NCI-H2107 treated with DMSO at 0.1 percent for 48 hours (cell line): ENCODE data around the gene RIMS1.
A peak's percentile ranks its signal among the peaks of the same experiment; 100 is the strongest.

ENCODE experiments used
- DNase-seq: peaks from one replicate; lab custom pipeline; 2025; ENCODE audit not compliant: unreplicated experiment; lab: John Stamatoyannopoulos, UW

RIMS1 gene

DNA sequence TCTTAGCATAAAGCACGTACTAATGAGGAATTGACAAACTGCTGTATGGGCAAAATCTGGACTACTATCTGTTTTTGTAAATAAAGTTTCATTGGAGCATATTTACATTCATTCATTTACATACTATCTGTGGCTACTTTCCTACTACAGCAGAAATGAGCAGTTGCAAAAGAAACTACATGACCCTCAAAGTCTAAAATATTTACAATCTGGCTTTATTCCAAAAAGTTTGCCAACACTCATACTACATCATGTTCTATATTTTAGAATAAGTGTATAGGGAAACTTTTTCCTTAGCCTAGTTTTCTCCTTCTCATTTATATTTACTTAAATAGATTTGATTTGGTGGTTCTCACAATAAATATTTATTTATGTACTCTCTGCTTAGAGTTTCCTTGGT, 208.2 kb downstream of the RIMS1 start:
- no peak for DNase-seq

- DNase-seq: no peak
Measured at GRCh38 chr6:72102561-72102960, 216.2 kb downstream of the RIMS1 start.

DNA sequence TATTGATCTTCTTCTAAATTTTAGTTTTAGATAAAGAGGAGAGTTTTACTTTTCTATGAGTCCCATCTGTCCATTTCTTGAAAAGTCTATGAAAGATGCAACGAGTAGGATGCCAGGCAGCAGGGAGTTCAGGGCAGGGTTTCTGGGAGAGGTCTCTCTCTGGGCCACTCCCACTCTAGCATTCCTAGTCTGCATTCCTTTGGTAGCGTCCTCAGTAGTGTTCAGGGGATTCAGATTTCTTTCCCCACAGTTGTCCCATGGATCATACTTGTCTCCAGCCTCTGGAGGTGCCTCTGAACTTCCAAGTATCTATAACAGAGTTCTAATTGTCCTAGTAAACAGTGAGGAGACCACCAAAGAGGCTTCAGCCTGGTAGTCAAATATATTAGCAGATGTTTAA, 225.3 kb downstream of the RIMS1 start:
- DNase-seq: no peak

- DNase-seq: no peak
Measured at GRCh38 chr6:72130327-72130726, 244.0 kb downstream of the RIMS1 start.

GRCh38 chr6:72132427-72132826, 246.1 kb downstream of the RIMS1 start:
- no peak for DNase-seq

DNA sequence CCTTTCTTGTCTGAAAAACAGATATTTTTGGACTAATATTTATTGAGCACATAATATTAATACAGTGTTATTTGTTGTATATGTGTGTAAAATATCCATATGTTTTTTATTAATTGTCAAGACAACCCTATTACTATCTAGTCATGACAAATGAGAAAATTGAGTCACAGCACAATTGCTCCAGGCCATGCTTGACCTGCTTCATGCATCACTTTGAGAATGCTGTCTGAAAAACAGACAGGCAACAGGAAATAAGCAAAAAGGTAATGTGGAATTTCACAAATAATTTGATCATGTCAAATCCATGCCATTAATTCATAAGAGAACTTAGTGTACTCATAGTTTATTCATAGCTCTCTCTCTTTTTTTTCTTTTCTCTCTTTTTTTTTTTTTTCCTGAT, 246.5 kb downstream of the RIMS1 start:
- no peak for DNase-seq

DNA sequence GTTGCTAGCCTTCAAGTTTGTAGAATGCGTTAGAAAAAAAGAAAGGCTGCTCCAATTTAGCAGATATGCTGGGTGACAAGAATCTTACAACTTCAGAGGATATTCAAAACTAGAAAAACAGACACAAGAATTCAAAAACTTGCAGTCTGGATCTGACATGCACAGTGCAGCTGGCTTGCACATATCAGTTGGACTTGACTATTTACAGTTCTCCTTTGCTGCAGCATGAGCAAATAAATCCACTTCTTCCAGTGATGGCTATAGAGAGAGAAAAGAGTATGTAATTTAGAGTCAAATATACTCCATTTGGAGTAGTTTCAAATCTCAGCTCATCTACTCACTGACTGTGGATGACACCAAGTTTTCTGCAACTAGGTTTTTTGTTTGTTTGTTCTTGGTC, 247.0 kb downstream of the RIMS1 start:
- DNase-seq: no peak

DNA sequence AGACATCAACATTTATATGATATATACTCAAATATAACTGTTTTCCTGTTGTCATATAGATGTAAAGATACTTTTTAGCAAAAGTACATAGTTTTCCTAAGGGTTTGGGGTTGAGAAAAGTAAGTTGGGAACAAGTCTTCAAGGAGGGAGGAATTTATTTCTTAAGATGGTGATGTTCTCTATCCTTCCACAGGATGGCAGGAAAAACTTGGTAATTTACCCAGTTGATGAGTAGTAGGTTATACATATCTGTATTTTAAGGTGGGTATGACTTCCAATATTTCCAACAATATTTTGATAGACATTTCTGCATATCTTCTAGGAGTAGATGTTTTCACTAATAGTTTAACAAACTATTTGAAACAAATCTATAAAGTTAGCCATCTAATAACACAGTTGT, 254.4 kb downstream of the RIMS1 start:
- DNase-seq: no peak

DNA sequence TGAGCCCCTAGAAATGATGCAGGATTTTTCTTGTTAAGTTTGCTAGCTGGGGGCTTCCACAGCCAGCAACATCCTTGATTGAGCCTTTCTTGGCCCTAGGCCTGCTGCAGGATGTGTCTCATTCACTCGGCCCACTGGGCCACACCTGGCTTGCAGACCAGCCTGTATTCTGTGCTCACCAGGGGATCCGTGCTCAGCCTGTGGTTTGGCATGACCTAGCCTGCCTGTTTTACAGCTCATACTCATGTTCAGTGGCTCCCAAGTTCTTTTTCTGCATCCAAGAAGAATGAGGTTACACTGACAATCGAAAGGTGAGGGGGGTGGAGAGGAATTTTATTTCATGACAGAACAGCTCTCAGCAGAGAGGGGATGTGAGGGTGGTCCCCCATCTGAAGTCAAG, 263.4 kb downstream of the RIMS1 start:
- no peak for DNase-seq

GRCh38 chr6:72151742-72152141, 265.4 kb downstream of the RIMS1 start:
- DNase-seq: no peak

- DNase-seq: no peak
Measured at GRCh38 chr6:72175916-72176315, 289.6 kb downstream of the RIMS1 start.

DNA sequence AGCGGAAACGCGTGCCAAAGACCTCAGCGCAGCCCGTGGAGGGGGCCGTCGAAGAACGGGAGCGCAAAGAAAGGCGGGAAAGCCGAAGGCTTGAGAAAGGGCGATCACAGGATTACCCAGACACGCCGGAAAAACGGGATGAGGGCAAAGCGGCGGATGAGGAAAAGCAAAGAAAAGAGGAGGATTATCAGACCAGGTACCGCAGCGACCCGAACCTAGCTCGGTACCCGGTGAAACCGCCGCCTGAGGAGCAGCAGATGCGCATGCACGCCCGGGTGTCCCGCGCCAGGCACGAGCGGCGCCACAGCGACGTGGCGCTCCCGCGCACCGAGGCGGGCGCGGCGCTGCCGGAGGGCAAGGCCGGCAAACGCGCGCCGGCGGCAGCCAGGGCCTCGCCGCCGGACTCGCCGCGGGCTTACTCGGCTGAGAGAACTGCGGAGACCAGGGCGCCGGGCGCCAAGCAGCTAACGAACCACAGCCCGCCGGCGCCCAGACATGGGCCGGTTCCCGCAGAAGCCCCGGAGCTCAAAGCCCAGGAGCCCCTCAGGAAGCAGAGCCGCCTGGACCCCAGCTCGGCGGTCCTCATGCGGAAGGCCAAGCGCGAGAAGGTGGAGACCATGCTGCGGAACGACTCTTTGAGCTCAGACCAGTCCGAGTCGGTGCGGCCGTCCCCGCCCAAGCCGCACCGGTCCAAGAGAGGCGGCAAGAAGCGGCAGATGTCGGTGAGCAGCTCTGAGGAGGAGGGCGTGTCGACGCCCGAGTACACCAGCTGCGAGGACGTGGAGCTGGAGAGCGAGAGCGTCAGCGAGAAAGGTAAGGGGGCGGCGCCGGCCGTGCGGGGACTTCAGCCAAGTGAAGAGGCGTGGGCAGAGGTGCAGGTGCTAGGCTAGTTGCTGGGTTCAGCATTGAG, 296.2 kb downstream of the RIMS1 start:
- peak; percentile 26 for DNase-seq

DNA sequence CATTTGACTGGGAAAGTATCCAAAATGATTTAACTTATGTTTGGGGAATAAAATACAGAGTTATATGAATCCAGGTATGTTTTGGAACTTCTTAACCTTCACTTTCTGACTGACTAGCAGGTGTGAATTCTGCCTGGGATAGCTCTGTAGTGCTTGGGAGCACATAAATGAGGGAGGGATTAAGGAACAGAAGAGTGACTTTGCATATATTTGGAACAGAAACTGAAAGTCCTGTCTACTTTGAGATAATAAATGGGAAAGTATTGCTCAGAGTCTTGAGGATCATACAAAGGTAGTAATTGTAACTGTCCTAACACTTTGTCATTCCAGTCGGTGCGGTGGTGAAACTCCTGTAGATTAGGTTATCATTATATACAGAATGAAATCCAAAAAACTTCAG, 317.6 kb downstream of the RIMS1 start:
- DNase-seq: no peak

- no peak for DNase-seq
Measured at GRCh38 chr6:72205500-72205899, 319.1 kb downstream of the RIMS1 start.

GRCh38 chr6:72206606-72207005, 320.3 kb downstream of the RIMS1 start:
- DNase-seq: no peak

DNA sequence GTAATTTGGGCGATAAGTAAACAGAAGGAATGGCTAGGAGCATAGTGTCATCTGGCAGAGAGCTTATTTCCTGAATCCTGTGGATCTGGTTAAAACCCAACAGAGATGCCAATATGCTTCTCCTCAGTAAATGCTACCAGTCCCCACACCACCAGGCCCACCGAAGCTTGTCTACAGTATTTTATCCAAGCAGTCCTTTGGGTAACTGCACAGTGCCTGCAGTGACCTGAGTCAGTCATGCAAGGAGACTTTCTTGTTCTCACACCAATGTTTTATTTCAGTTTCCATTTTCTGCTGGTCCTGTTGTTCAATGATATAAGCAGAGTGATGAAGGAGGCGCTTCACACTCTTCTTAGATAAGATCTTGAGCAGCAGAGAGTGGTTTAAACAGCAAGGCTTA, 326.3 kb downstream of the RIMS1 start:
- no peak for DNase-seq

DNA sequence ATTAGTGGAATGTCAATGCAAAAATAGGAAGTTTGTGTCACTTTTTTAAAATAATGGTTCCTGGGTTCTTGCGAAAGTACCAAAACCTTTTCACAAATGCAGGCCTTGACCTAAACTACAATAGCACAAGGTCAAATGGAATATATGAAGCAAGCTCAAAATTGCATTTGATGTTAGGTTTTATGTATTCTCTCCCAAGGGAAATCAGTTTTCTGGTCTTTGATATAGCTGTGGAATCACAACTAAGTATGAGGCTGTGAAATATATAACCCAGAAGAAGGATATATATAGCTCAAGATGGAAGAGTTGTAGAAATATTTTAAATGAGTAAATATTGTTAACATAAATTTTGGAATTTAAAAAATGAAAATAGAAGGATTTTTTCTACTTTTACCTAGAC, 327.3 kb downstream of the RIMS1 start:
- DNase-seq: no peak

DNA sequence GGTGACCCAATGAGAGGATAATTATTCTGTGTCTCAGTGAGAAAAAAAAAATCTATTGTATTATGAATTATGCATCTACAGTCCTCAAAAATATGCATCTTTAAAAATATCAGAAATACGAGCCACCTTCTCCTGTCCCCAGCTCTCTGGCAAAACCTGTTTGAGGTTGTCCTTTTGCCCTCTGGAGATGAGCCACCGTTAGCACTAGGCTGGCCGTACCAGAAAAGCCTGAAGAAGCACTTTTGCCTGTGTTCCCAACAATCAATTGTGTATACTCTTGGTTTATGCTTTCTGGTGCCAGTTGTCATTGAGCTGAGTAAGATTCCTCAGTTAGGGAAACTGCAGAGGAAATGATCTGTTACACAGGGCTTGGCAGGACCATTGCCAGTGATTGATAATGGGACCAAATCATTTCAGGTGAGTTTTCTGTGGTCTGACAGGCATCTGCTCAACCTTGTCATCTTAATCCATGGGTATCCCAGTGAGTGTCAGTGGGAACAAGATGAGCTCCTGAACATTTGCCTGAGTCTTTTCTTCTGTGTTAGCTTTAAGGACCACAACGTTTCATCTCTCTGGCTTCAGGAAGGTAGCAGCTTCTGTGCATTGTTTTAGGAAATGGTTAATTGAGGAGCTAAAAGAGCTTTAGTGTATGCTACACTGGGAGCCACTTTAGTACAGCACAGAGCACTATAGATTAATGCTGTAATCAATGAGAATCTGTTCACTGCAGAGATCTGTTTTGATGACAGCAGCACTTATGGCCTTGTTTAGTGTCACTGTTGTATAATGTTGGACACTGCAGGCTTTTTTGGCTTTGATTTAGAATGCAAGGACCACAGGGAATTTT, 330.1 kb downstream of the RIMS1 start:
- DNase-seq: no peak

DNA sequence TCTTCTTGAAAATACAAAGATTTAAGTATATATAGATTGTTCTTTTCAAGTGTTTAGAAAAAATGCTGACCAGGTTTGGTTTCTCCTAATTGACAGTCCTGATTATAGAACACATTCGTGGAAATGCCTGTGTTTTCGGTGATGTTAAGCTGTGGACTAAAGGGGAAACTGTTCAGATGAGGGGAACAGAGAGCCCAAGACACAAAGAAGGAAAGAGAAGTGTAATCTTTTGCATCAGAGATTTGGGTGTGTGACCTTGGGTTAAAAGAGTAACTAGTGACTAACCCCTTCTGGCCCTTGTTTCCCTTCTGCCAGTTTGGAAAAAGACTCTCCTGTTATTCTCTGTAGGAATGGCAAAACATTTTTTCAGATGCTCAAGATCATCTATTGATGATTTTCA, 331.3 kb downstream of the RIMS1 start:
- DNase-seq: no peak

GRCh38 chr6:72218125-72218524, 331.8 kb downstream of the RIMS1 start:
- no peak for DNase-seq

DNA sequence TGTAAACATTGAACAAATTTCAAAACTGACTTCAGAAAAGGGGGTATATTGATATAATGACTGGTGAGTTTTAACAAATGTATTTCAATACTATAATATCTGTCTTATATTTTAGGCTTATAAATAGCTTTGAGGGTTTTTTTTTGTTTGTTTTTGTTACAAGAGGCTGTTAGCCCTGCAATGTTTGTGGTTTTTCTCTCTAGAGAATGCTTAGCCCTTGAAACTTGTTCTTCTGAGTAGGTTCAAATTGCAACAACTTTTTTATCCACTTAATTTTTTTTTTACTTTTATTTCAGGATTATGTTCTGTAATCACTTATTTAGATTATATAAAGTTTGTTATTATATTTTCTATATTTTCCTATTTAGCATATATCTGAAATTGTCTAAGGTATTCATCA, 333.2 kb downstream of the RIMS1 start:
- no peak for DNase-seq

- no peak for DNase-seq
Measured at GRCh38 chr6:72238021-72238420, 351.7 kb downstream of the RIMS1 start.
